NCI-H128 (cell line): ENCODE measurements around the gene KAZN.
"Not testable (repeated sequence)": the region's sequence is repeated elsewhere in the genome, so short reads cannot be mapped to it uniquely, and the experiment has no call there.

ENCODE experiments used
- DNase-seq: peaks from one replicate; lab custom pipeline; 2025; ENCODE audit not compliant: unreplicated experiment; lab: John Stamatoyannopoulos, UW

The KAZN gene

DNA sequence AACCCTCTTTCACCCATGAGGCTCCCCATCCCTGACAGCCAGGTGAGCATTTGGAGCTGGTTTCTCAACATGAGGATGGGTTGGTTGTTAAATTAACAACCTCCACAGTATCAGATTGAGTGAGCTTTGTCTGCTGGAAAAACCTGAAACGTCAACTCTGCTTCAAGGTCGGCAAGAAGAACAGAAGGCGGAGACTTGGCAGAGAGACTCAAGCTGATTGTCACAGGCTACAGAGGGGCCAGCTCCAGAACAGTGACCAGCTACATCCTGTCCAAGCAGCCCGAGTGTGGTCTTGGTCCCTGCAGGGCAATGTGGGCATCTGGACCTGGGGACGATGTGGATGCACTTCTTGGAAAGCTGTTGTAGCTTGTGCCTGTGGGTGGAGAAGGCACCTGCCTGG lies 518.5 kb downstream of the KAZN start:
- DNase-seq = no peak

- no peak for DNase-seq
Measured at GRCh38 chr1:15117671-15118325, 519.3 kb downstream of the KAZN start.

DNA sequence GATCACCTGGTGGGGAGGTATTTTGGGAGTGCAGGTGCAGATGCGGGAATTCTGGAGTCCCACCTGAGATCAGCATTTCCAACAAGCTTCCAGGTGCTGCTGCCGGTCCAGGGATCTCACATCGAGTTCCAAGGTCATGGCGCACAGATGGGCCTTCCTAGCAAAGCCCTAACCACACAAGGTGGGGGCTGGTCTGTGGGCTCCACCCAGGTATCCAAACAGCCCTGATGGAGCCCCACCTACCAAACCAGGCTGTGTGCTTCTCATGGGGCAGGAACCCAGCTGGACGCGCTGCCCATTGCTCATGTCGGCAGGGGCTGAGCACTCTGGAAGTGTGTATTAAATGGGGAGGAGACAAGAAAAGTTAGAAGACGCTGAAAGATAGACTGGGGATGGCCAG lies 520.1 kb downstream of the KAZN start:
- DNase-seq = no peak

GRCh38 chr1:15120251-15120945 lies 521.9 kb downstream of the KAZN start:
- DNase-seq = no peak

GRCh38 chr1:15122331-15122730 lies 523.8 kb downstream of the KAZN start:
- DNase-seq = no peak

DNA sequence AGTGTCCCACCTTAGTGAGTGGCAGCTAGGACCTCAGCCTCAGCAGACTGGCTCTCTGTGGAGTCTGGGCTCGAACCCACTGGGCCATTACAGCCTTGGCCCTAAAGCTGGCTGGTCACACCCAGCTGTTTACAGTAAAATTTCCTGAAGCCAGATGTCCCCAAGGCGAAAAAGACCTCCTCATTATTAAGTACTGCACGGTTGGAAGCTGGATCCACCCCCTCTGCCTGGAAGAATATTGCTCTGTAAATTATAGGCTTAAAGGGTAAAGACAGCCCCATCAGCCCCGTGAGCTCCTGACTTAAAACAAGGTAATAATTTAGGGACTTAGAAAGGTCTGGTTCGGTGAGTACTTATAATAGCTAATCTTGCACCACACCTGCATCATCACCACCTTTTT lies 524.8 kb downstream of the KAZN start:
- no peak for DNase-seq

DNA sequence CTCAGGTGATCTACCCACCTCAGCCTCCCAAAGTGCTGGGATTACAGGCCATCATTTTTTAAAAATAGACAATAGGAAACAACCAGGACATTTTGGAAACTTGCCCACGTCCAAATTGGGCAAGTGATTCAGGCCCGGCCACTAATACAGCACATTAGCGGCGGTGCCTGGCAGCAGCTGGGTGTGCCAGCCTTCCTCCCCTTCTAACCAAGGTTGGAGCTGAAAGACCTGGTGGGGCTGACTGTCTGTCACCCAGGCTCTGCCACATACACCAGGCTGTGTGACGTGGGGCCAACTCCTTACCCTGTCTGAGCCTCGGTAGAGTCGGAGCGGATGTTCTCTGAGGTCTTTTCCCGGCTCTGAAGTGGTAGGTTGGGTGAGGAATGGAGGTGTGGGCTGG lies 525.4 kb downstream of the KAZN start:
- no peak for DNase-seq

DNA sequence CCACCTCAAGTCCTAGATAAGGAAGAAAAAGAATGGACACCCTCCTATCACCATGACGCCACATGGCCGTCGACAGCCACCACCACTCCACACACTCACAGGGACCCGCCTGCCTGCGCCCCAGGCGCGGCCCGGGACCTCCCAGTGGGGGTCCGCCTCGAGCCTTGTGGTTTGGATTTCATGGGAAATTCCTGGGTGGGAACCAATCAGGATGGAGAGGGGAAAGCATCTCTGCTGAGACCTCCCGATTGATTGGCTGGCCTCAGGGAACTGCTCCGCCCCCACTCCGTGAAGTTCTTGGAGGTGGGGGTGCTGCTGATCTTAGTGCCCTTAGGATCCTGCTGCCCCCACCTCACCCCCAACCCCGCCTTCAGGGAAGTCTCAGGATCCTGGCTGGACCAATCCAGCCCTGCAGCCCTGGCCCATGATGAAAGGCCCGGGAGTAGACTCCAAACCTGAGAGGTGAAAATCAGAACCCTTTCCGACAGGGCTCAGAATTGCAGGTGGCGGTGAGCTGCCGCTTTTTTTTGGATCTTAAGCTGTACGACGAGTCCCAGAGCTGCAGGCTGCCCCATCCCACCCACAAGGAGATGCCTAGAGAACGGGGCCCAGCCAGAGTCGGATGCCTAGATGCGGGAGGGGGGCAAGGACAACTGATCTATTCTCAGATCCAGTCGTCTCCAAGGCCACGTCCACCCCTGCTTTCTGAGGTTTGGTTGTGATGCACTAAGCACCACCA lies 526.0 kb downstream of the KAZN start:
- DNase-seq = no peak

GRCh38 chr1:15125101-15125745 lies 526.7 kb downstream of the KAZN start:
- DNase-seq = no peak

GRCh38 chr1:15128077-15128476 lies 529.6 kb downstream of the KAZN start:
- DNase-seq = no peak

DNA sequence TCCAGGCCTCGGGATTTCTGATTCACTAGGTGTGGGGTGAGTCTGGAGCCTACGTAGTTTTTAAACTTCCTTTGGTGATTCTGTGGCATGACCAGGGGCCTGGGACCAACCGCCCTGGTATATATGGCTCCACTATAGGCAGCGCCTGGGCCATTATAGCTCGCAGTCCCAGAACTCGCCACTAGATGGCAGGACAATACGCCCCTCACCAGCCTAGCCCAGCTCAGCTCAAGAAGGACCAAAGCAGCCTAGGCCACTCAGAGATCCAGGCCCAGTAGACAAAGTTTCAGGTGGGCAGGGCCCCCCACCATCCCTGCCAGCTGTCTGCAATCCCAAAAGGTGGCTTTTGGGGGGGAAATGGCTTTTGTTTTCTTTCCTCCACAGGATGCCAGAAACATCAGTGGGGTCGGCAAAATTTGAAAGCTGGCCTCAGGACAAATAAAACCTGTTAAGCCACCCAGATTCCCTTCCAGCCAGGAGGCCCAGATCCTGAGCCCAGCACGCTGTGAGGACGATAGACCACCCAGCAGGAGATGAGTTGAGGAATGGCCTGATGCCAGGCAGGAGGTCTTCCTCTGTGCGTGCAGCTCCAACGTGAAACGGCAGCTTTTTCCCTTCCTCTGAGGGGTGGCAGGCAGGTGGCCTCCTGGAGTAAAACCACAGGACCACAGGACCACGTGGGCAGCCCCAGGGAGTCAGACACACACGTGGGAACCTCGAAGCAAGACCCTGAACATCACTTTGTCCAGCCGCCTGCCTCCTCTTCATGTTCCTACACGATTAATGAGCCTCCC lies 530.2 kb downstream of the KAZN start:
- DNase-seq = peak; percentile 26

GRCh38 chr1:15129944-15130343 lies 531.5 kb downstream of the KAZN start:
- DNase-seq = no peak

DNA sequence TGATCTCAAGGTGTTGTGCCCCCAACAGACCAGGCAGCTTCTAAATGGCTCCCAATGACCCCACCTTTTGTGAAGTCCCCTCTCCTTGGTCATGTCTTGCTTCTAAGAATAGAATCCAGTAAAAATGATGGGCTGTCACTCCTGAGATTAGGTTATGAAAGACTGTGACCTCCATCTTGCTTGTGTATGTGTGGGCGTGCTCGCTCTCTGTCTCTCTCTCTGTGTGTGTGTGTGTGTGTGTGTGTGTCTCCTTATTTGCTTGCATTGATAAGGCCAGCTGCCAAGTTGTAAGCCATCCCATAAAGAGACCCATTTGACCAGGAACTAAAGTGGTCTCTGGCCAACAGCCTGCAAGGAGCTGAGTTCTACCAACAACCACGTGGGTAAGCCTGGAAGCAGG lies 532.1 kb downstream of the KAZN start:
- no peak for DNase-seq

DNA sequence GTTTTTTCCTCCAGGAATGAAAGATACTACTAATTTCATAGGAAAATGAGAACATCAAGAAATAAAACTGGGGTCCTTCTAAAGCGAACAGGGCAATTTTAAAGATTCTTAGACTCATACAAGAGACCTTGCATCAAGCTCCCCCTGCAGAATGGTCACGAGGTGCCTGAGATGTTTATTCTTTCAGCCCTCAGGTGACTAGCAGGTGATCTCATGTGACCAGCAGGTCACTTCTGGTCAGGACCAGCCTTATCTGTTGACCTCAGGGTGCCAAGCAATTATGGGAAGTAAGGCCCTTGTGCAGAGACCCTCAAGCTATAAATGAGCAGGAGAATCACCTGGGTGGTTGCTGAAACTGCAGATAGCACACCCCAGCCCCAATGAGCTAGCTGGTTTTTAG lies 534.5 kb downstream of the KAZN start:
- DNase-seq = no peak

DNA sequence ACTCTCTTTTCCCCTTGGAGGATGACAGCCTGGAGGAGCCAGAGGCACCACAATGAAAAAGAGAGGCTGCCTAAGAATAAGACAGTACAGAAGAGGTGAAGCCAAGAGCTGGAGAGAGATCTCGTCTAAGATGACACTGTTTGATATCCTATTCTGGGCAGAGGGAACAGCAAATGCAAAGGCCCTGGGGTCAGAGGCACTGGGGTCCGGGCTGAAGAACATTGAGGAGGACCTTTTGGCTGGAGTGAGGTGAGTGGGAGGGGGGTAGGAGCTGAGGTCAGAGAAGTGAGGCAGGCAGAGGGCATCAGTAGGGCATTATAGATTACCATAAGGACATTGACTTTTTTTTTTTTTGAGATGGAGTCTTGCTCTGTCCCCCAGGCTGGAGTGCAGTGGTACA lies 535.8 kb downstream of the KAZN start:
- no peak for DNase-seq

- not testable (repeated sequence) for DNase-seq
Measured at GRCh38 chr1:15135604-15136003, 537.1 kb downstream of the KAZN start.

DNA sequence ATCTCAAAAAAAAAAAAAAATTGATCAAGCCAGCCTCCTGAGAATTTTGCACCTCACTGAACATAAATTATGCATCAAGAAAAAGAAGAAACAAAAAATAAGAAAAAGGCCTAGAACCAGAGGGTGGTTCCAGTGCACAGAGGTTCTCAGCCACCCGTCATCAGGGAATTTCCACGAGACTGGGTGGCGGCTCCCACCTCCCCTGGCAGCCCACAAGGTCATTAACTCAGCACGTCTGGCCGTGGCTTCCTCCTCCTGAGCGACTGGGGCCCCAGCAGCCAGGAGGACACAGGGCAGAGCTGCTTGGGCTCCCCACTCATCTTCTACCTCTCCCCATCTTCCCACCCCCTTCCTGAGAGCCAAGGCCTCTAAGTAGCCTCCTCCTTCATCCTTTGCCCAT lies 539.3 kb downstream of the KAZN start:
- DNase-seq = no peak

DNA sequence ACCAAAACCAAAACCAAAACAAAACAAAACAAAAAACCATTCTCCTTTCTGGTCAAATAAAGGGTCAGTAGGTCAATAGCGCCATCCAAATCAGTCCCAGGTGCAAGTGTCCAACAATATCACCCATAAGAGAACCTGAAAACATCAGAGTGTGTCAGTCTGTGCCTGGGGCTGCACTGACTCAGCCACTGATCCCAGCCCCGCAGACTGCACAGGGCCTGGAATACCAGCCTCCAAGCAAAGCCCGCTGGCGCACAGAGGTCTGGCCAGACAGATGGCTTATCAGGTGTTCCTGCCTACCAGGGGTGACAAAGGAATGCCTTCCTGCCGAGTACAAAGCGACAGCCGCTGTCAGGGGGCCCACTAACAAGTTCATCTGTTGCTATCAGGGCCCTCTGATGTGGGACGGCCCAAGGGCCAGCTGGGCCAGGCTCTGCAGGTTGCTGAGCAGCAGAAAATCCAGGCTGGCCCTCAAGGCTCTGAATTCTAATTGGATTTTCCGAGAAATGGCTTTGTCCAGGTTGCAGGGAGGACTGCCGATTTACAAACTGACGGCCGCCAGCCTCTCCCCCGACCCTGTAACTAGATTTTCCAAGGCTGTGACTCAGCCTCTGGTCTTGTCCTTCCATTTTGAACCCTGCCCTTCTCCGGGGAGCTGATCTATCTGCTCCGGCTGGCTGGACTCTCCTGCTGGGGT lies 541.3 kb downstream of the KAZN start:
- DNase-seq = no peak

DNA sequence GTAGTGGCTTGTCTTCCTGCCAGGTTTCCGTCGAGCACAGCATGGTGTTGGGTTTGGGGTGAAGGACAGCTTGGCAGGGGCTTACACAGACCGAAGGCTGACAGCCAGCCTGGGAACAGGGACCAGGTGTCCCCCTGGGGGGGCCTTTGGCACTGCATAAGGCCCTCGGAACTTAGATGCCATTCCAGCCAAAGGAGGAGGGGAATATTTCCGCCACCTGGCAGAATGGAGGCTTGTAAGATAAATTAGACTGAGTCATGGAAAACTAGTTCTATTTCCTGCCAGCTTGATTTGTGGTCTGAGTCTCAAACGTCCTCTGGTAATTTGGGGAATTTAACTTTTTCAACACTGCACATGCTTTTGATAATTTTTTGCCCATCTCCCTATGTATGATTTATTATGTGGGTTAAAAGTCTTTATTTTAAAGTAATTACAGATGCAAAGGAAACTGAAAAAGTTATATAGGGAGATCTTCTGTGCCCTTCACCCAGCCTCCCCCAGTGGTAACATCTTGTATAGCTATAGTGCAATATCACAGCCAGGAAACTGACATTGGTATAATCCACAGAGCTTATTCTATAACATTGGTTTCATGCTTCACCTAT lies 543.6 kb downstream of the KAZN start:
- no peak for DNase-seq

DNA sequence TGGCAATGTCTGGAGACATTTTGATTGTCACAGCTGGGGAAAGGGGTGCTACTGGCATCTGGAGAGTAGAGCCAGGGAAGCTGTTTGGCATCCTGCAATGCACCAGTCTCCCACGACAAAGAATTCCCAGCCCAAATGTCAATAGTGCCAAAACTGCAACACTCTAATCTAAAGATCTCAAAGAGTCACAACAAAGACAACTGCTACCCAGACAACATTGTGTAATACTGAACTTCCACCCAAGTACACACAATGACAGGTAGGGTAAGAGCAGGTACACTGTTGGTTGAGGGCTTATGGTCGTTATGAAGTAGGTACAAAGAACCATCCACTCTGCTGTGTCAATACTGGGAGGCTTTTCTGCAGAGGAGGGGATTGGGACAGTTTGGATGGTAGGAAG lies 546.8 kb downstream of the KAZN start:
- DNase-seq = no peak
